ENCODE measurements around the gene INTS15. TPM values are rescaled to one million over a fixed set of nuclear protein-coding genes. Genes with fewer than 3 reads are reported as not detected.

Gene INTS15
- total and polyA plus RNA-seq, 10 of the 15 experiments (the other 5 are each of a cell fraction or from before 2014, with no cell fraction given): 0.89 to 28.2 (median 16.8) TPM

- TF ChIP-seq, protein P1, sequence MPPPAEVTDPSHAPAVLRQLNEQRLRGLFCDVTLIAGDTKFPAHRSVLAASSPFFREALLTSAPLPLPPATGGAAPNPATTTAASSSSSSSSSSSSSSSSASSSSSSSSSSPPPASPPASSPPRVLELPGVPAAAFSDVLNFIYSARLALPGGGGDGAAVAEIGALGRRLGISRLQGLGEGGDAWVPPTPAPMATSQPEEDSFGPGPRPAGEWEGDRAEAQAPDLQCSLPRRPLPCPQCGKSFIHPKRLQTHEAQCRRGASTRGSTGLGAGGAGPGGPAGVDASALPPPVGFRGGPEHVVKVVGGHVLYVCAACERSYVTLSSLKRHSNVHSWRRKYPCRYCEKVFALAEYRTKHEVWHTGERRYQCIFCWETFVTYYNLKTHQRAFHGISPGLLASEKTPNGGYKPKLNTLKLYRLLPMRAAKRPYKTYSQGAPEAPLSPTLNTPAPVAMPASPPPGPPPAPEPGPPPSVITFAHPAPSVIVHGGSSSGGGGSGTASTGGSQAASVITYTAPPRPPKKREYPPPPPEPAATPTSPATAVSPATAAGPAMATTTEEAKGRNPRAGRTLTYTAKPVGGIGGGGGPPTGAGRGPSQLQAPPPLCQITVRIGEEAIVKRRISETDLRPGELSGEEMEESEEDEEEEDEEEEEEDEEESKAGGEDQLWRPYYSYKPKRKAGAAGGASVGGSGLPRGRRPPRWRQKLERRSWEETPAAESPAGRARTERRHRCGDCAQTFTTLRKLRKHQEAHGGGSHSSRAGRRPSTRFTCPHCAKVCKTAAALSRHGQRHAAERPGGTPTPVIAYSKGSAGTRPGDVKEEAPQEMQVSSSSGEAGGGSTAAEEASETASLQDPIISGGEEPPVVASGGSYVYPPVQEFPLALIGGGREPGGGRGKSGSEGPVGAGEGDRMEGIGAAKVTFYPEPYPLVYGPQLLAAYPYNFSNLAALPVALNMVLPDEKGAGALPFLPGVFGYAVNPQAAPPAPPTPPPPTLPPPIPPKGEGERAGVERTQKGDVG (CRISPR knock-in tag; IDR thresholded peaks at IDR 0.05): no peak
- TF ChIP-seq PAX5 (IDR thresholded peaks at IDR 0.05; ENCODE audit: borderline replicate concordance, low read depth, low read length): peak; percentile 52; the same call in 1 of the 2 replicates
- TF ChIP-seq ETV6 (conservative IDR thresholded peaks at IDR 0.05 in 1 of 2, IDR thresholded peaks at IDR 0.05 in 1 of 2; ENCODE audit: borderline replicate concordance in 1 of 2, low read depth in 1 of 2): no peak
- TF ChIP-seq FOS (IDR thresholded peaks at IDR 0.05; ENCODE audit: borderline replicate concordance, extremely low read depth, insufficient read length): no peak
- TF ChIP-seq ZSCAN29 (IDR thresholded peaks at IDR 0.05): 0 out of 2 replicates have a peak, but pooled peaks have one; percentile 21
- TF ChIP-seq NFIC (IDR thresholded peaks at IDR 0.05; ENCODE audit: low read depth, low read length): no peak
- peak; percentile 53; the same call in 1 of the 2 replicates for TF ChIP-seq ESRRA (IDR thresholded peaks at IDR 0.05; ENCODE audit: low read length)
- TF ChIP-seq SREBF1 (IDR thresholded peaks at IDR 0.05; ENCODE audit: low read length): no peak
- no peak for TF ChIP-seq SP1 (IDR thresholded peaks at IDR 0.05; ENCODE audit: low read depth, low read length)
- no peak for TF ChIP-seq IRF4 (IDR thresholded peaks at IDR 0.05; ENCODE audit: low read depth, low read length)
- TF ChIP-seq POU2F2 (IDR thresholded peaks at IDR 0.05; ENCODE audit: borderline replicate concordance, low read depth, low read length): no peak
- no peak for TF ChIP-seq BCL3 (IDR thresholded peaks at IDR 0.05; ENCODE audit: borderline replicate concordance, insufficient read depth, low read depth, low read length, poor library complexity, severe bottlenecking)
- TF ChIP-seq POLR2A (IDR thresholded peaks at IDR 0.05; ENCODE audit: low read depth, low read length): no peak; the same call in 1 of the 2 replicates
- no peak for TF ChIP-seq JUND (IDR thresholded peaks at IDR 0.05; ENCODE audit: low read depth, low read length)
- no peak for TF ChIP-seq CBX3 (IDR thresholded peaks at IDR 0.05; ENCODE audit: borderline replicate concordance, low read depth)
- no peak for TF ChIP-seq NFYA (IDR thresholded peaks at IDR 0.05; ENCODE audit: borderline replicate concordance, low read depth, low read length)
- TF ChIP-seq, protein P2, sequence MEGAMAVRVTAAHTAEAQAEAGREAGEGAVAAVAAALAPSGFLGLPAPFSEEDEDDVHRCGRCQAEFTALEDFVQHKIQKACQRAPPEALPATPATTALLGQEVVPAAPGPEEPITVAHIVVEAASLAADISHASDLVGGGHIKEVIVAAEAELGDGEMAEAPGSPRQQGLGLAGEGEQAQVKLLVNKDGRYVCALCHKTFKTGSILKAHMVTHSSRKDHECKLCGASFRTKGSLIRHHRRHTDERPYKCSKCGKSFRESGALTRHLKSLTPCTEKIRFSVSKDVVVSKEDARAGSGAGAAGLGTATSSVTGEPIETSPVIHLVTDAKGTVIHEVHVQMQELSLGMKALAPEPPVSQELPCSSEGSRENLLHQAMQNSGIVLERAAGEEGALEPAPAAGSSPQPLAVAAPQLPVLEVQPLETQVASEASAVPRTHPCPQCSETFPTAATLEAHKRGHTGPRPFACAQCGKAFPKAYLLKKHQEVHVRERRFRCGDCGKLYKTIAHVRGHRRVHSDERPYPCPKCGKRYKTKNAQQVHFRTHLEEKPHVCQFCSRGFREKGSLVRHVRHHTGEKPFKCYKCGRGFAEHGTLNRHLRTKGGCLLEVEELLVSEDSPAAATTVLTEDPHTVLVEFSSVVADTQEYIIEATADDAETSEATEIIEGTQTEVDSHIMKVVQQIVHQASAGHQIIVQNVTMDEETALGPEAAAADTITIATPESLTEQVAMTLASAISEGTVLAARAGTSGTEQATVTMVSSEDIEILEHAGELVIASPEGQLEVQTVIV (IDR thresholded peaks at IDR 0.05; ENCODE audit: borderline replicate concordance, partially characterized antibody): no peak
- TF ChIP-seq, protein P3, sequence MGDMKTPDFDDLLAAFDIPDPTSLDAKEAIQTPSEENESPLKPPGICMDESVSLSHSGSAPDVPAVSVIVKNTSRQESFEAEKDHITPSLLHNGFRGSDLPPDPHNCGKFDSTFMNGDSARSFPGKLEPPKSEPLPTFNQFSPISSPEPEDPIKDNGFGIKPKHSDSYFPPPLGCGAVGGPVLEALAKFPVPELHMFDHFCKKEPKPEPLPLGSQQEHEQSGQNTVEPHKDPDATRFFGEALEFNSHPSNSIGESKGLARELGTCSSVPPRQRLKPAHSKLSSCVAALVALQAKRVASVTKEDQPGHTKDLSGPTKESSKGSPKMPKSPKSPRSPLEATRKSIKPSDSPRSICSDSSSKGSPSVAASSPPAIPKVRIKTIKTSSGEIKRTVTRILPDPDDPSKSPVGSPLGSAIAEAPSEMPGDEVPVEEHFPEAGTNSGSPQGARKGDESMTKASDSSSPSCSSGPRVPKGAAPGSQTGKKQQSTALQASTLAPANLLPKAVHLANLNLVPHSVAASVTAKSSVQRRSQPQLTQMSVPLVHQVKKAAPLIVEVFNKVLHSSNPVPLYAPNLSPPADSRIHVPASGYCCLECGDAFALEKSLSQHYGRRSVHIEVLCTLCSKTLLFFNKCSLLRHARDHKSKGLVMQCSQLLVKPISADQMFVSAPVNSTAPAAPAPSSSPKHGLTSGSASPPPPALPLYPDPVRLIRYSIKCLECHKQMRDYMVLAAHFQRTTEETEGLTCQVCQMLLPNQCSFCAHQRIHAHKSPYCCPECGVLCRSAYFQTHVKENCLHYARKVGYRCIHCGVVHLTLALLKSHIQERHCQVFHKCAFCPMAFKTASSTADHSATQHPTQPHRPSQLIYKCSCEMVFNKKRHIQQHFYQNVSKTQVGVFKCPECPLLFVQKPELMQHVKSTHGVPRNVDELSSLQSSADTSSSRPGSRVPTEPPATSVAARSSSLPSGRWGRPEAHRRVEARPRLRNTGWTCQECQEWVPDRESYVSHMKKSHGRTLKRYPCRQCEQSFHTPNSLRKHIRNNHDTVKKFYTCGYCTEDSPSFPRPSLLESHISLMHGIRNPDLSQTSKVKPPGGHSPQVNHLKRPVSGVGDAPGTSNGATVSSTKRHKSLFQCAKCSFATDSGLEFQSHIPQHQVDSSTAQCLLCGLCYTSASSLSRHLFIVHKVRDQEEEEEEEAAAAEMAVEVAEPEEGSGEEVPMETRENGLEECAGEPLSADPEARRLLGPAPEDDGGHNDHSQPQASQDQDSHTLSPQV (IDR thresholded peaks at IDR 0.05): no peak
- TF ChIP-seq SIX5 (IDR thresholded peaks at IDR 0.05; ENCODE audit: low read depth, low read length, severe bottlenecking): no peak
Observed at GRCh38 chr7:6637544-6638229, 47.9 kb downstream of the INTS15 start (continued).
